RWPE2 (cell line): Measurements from ENCODE around the gene LARGE1.

Source experiments
- ATAC-seq: fragments of 200-7000 bp; cut with Tn5 transposase; 3 replicates; pipeline ENCODE4 v1.9.1; 2021; ENCODE audit warnings: low read depth
- DNase-seq: peaks from one replicate; pipeline ENCODE4 v3.0.0-alpha.2; 2020; ENCODE audit warnings: low spot score
- H3K27ac ChIP-seq: fragments of 450-650 bp; 2 replicates; pipeline ENCODE4 v1.5.1; 2017; ENCODE audit warnings: mild to moderate bottlenecking; ENCODE audit not compliant: poor library complexity, severe bottlenecking
- H3K27me3 ChIP-seq: fragments of 250-450 bp; sonication (Bioruptor Pico); 2 replicates; pipeline ENCODE4 v1.5.1; 2021; ENCODE audit warnings: mild to moderate bottlenecking, moderate library complexity; ENCODE audit not compliant: insufficient read depth, poor library complexity, severe bottlenecking
- H3K36me3 ChIP-seq: fragments of 250-450 bp; sonication (Bioruptor Pico); 2 replicates; pipeline ENCODE4 v1.5.1; 2020; ENCODE audit warnings: low read depth, mild to moderate bottlenecking, moderate library complexity
- H3K4me1 ChIP-seq: fragments of 250-450 bp; sonication (Bioruptor Pico); 2 replicates; pipeline ENCODE4 v1.5.1; 2021; ENCODE audit warnings: mild to moderate bottlenecking, moderate library complexity; ENCODE audit not compliant: insufficient read depth, poor library complexity, severe bottlenecking
- H3K4me3 ChIP-seq: fragments of 250-450 bp; sonication (Bioruptor Pico); 2 replicates; pipeline ENCODE4 v1.5.1; 2021; ENCODE audit warnings: mild to moderate bottlenecking, moderate library complexity; ENCODE audit not compliant: severe bottlenecking
- H3K9me3 ChIP-seq: fragments of 250-450 bp; sonication (Bioruptor Pico); 2 replicates; pipeline ENCODE4 v1.5.1; 2021; ENCODE audit warnings: mild to moderate bottlenecking, moderate library complexity; ENCODE audit not compliant: severe bottlenecking
- TF ChIP-seq, protein P1 (sequence below): fragments of 450-650 bp; IDR thresholded peaks from one replicate; pipeline ENCODE4 v1.5.1; 2017; ENCODE audit warnings: mild to moderate bottlenecking, moderate library complexity; ENCODE audit not compliant: poor library complexity, severe bottlenecking

Gene LARGE1

DNA sequence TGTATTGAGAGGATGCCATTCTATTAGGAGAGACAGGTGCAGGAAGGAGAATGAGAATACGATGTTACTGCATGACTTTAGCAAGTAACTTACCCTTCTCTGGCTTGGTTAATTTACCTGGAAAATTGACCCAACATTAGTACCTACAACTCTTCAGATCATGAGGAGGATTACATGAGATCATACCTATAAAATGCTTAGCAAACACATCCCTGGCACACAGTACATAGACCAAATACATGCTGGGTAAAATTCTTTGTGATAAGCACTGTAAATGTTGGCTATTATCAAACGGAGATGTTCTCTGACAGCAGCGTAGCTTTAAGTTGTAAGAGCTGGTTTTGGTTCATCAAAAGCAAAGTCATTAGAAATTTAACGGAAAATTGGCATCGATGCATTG is 28.8 kb downstream of the LARGE1 start:
- TF ChIP-seq, protein P1, sequence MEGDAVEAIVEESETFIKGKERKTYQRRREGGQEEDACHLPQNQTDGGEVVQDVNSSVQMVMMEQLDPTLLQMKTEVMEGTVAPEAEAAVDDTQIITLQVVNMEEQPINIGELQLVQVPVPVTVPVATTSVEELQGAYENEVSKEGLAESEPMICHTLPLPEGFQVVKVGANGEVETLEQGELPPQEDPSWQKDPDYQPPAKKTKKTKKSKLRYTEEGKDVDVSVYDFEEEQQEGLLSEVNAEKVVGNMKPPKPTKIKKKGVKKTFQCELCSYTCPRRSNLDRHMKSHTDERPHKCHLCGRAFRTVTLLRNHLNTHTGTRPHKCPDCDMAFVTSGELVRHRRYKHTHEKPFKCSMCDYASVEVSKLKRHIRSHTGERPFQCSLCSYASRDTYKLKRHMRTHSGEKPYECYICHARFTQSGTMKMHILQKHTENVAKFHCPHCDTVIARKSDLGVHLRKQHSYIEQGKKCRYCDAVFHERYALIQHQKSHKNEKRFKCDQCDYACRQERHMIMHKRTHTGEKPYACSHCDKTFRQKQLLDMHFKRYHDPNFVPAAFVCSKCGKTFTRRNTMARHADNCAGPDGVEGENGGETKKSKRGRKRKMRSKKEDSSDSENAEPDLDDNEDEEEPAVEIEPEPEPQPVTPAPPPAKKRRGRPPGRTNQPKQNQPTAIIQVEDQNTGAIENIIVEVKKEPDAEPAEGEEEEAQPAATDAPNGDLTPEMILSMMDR, result no peak
- no peak for DNase-seq
- Histone ChIP-seq H3K4me3 (no peak overlapping the region), H3K9me3 (no peaks in the 10 kb centered on the region), H3K27ac (no peak overlapping the region), H3K4me1 (no peaks in the 10 kb centered on the region), H3K27me3 (no peaks in the 10 kb centered on the region), H3K36me3 (no peaks in the 10 kb centered on the region)
- no peak for ATAC-seq

- H3K36me3 ChIP-seq, result no peaks in the 10 kb centered on the region
These were observed 30.5 kb downstream of the LARGE1 start for GRCh38 chr22:33889748-33890147.

DNA sequence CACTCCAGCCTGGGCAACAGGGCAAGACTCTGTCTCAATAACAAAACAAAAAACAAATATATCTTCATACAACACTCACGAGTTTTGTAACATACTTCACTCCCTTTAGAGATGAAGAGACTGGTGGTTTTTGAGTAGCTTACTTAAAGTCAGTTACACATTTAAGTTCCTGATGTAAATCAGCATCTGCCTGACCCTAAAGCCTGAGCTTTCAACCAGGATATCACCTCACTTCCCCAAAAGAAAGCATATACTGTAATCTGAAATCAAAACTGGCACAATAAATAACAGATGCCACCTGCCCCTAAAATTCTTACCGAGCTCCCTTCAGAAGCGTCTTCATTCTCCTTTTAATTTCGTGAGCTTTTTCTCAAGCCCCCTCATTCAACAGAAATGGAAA is 31.5 kb downstream of the LARGE1 start:
- Histone ChIP-seq H3K36me3 (no peaks in the 10 kb centered on the region), H3K27ac (no peak overlapping the region)

More at GRCh38 chr22:33889748-33890147, 30.5 kb downstream of the LARGE1 start:
- no peaks in the 10 kb centered on the region for H3K27me3 ChIP-seq
- no peaks in the 10 kb centered on the region for H3K9me3 ChIP-seq
- no peak overlapping the region for H3K4me3 ChIP-seq
- H3K27ac ChIP-seq, result no peak overlapping the region
- TF ChIP-seq, protein P1, result no peak
- no peak for DNase-seq
- no peaks in the 10 kb centered on the region for H3K4me1 ChIP-seq
- no peak for ATAC-seq

GRCh38 chr22:33887173-33887572 is 33.1 kb downstream of the LARGE1 start:
- TF ChIP-seq, protein P1, result no peak
- H3K4me1 ChIP-seq, result no peaks in the 10 kb centered on the region
- H3K27ac ChIP-seq, result no peak overlapping the region
- DNase-seq (no peak), ATAC-seq (no peak)
- no peaks in the 10 kb centered on the region for H3K9me3 ChIP-seq
- no peaks in the 10 kb centered on the region for H3K27me3 ChIP-seq
- H3K36me3 ChIP-seq, result no peaks in the 10 kb centered on the region
- no peak overlapping the region for H3K4me3 ChIP-seq

More for the DNA sequence above, 31.5 kb downstream of the LARGE1 start:
- Histone ChIP-seq H3K9me3 (no peaks in the 10 kb centered on the region), H3K27me3 (no peaks in the 10 kb centered on the region), H3K4me1 (no peaks in the 10 kb centered on the region), H3K4me3 (no peak overlapping the region)
- ATAC-seq (no peak), DNase-seq (no peak)
- TF ChIP-seq, protein P1, result no peak

DNA sequence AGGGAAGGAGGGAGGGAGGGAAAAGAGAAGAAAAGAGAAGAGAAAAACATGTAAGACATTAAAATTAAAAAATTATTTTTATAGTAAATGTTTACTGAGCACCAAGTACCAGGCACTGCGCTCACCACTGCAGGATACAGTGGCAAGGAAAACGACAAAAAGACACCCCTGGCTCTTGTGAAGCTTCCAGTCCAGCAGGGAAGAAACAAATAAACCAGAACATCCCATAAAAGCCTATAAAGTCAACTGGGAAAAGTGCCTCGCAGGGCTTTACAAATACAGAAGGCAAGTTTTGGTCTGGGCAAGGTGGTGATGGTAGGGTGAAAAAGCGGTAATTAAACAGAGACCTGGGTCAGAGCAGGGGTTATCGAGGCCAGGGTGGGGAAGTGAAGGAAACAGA is 33.6 kb downstream of the LARGE1 start:
- Histone ChIP-seq H3K27me3 (no peaks in the 10 kb centered on the region), H3K4me1 (no peaks in the 10 kb centered on the region), H3K36me3 (no peaks in the 10 kb centered on the region), H3K4me3 (no peak overlapping the region), H3K27ac (no peak overlapping the region), H3K9me3 (no peaks in the 10 kb centered on the region)
- no peak for ATAC-seq
- no peak for DNase-seq
- TF ChIP-seq, protein P1, result no peak
